Measurements from ENCODE around the gene VPS35. TPM values are rescaled to one million over a fixed set of nuclear protein-coding genes. Genes with fewer than 3 reads are reported as not detected.
A peak's percentile ranks its signal among the peaks of the same experiment; 100 is the strongest.

VPS35 gene
- total RNA-seq, result 10 to 100 TPM; 58.8 to 87.2 TPM

GRCh38 chr16:46688654-46689364 lies at the start of gene VPS35:
TSS of gene VPS35 (minus strand) at chr16:46689178. CDS start at chr16:46689133, 45 bp downstream.
- Mint-ChIP-seq H3K4me1 (peaks cover 54% of the 10 kb centered on the region), H3K9me3 (ENCODE audit: low read depth) (no peaks in the 10 kb centered on the region), H3K27ac (no peak within 1 kb of the TSS), H3K36me3 (peaks cover 22% of the 10 kb centered on the region), H3K27me3 (no peaks in the 10 kb centered on the region), H3K4me3 (no peak within 1 kb of the TSS)
- peak; percentile 91 for ATAC-seq
- CTCF ChIA-PET, result interaction anchor here (1.2 to 2.5 kb wide), 2 partner anchors 10 to 15 kb away, joined by 3 to 14 read pairs; no protein-coding TSS in a partner anchor
- DNase-seq, result peak; percentile 100

DNA sequence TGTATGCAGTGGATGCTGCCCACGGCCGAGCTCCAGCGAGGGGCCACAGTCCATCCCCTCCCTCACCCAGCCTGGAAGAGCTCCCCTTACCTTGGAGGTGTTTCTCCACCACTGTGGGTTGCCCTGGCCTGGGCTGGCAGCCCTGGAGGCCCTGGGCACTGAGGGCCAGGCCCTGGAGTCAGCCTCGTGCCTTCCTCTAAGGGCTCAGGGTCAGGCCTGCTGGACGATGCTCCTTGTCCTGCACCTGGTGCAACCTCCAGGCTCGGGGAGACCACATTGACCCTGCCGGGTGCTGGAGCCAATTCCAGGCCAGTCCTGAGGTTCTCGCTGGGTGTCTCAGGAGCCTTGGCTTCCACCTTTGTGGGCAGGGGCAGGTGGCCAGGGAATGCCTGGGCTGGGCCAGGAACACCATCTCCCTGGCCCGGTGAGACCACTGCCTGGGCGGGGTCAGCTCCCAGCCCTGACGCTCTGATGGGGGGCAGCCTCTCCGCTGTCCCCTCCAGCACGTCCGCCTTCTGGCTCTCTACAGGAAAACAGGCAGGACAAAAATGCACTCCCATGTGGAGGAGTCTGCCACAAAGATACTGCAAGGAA lies 48.7 kb upstream of the VPS35 start:
- Mint-ChIP-seq H3K36me3 (no peaks in the 10 kb centered on the region), H3K4me1 (no peaks in the 10 kb centered on the region), H3K9me3 (ENCODE audit: low read depth) (no peaks in the 10 kb centered on the region), H3K4me3 (no peak overlapping the region), H3K27ac (no peak overlapping the region), H3K27me3 (no peaks in the 10 kb centered on the region)
- DNase-seq (no peak), ATAC-seq (no peak)
- CTCF ChIA-PET, result no interaction called here

DNA sequence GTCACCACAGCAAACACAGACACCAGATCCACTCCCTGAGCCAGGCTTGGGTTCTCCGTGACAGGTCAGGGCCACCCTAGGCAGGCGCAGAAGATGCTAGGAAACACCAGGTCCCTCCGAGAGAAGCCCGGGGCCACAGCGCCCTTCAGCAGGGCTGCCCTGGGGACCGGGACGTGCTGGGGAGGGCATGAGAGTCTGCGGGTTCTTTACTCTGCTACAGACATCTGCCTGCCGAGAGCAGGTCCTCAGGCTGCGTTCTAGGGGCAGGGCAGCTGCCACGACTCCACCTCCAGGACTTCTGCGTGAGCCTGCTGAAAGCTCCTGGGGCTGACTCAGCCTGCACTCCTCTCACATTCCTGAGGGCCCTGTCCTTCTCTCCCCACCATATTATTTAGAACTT lies 47.7 kb upstream of the VPS35 start:
- ATAC-seq (no peak), DNase-seq (no peak)
- H3K4me1 Mint-ChIP-seq, result no peaks in the 10 kb centered on the region
- H3K36me3 Mint-ChIP-seq, result no peaks in the 10 kb centered on the region
- CTCF ChIA-PET, result no interaction called here
- H3K27ac Mint-ChIP-seq, result no peak overlapping the region
- no peaks in the 10 kb centered on the region for H3K27me3 Mint-ChIP-seq
- no peak overlapping the region for H3K4me3 Mint-ChIP-seq
- H3K9me3 Mint-ChIP-seq (ENCODE audit: low read depth), result no peaks in the 10 kb centered on the region

DNA sequence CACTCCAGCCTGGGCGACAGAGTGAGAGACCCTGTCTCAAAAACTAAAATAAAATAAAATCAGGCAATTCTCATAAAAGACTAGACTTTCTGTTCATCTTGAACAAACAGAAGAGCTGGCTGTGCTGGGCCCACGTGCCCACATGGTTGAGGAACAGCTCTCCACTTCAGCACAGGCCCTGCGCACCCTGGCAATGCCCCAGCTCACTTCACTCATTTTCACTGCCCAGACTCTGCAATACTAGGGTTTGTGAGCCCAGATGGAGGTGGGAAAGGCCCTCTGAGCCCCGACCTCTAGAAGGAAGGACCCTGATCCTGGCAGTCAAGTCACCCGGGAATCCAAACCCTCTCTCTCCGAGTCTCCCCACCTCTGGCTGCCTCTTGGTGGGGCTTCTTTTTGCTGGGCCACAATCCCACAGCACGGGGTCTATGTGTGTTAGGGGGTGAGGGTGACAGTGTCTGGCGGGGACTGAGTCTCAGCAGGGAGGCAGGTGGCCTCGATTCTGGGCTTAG lies 44.4 kb upstream of the VPS35 start:
- Mint-ChIP-seq H3K4me3 (no peak overlapping the region), H3K27me3 (no peaks in the 10 kb centered on the region), H3K9me3 (ENCODE audit: low read depth) (no peaks in the 10 kb centered on the region), H3K36me3 (no peaks in the 10 kb centered on the region), H3K4me1 (no peaks in the 10 kb centered on the region), H3K27ac (no peak overlapping the region)
- DNase-seq (no peak), ATAC-seq (no peak)
- CTCF ChIA-PET, result interaction anchor here (0.7 kb wide), 1 partner anchor 86 kb away, joined by 3 read pairs; no protein-coding TSS in a partner anchor

DNA sequence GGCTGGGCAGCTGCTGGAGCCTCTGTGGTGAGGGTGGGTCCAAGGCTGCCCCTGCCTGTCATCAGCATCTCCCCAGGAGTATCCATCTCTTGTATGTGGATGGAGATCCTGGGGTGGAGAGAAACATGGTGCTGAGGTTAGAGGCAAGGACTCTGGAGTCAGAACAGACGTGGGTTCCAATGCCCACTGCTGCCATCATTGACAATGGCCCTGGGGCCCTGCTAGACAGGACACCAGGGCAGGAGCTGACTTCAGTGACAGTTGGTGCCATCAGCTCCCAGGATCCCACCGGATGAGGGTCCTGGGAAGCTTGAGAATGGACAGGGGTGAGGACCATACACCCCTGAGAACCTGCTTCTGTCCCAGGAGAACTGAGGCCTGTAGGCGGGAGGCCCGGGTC lies 43.6 kb upstream of the VPS35 start:
- H3K4me3 Mint-ChIP-seq, result no peak overlapping the region
- DNase-seq (no peak), ATAC-seq (no peak)
- H3K27ac Mint-ChIP-seq, result no peak overlapping the region
- H3K36me3 Mint-ChIP-seq, result no peaks in the 10 kb centered on the region
- H3K4me1 Mint-ChIP-seq, result no peaks in the 10 kb centered on the region
- H3K27me3 Mint-ChIP-seq, result no peaks in the 10 kb centered on the region
- CTCF ChIA-PET, result interaction anchor here (0.7 kb wide), 1 partner anchor 87 kb away, joined by 3 read pairs; no protein-coding TSS in a partner anchor
- H3K9me3 Mint-ChIP-seq (ENCODE audit: low read depth), result no peaks in the 10 kb centered on the region

DNA sequence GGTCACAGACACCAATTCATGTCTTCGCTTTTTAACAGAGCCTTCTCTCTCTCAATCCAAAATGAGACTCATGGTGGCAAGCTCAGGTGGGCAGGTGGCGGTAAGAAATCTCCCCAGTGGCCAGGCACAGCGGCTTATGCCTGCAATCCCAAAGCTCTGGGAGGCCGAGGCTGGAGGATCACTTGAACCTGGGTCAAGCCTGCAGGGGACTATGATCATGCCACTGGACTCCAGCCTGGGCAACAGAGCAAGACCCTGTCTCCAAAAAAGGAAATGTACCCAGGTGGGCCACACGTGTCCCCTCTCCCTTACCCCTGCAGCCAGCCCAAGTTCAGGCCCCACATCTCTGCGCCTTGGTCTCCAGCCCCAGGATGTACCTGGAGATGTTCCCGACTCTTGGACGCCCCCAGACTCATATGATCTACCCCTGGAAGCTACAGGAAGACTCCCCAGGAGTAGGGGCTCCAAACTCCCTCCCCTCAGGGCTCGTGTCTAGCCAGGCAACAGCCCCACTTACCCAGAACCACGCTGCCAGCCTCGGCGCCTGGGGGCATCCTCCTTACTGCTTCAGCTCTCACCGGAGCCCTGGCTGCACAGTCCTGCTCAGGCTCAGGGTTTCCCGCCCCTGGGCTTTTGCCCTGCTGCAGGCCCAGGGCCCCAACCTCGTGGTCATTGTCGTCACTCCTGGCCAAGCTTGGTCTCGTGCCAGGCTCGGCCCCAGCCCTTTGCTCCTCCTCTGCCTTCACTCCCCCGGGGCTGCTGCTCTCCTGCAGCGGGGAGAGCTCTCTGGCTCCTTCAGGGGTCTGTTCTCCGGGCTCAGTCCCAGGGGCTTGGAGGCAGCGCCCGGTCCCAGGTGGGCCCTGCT lies 42.9 kb upstream of the VPS35 start:
- Mint-ChIP-seq H3K4me1 (no peaks in the 10 kb centered on the region), H3K27ac (no peak overlapping the region), H3K27me3 (no peaks in the 10 kb centered on the region), H3K9me3 (ENCODE audit: low read depth) (no peaks in the 10 kb centered on the region), H3K36me3 (no peaks in the 10 kb centered on the region), H3K4me3 (no peak overlapping the region)
- no peak for DNase-seq
- CTCF ChIA-PET, result no interaction called here
- ATAC-seq, result no peak

GRCh38 chr16:46730801-46731690 lies 42.1 kb upstream of the VPS35 start:
- Mint-ChIP-seq H3K4me1 (no peaks in the 10 kb centered on the region), H3K9me3 (ENCODE audit: low read depth) (peaks cover under 1% of the 10 kb centered on the region), H3K4me3 (no peak overlapping the region), H3K27me3 (no peaks in the 10 kb centered on the region), H3K36me3 (no peaks in the 10 kb centered on the region), H3K27ac (no peak overlapping the region)
- CTCF ChIA-PET, result no interaction called here
- no peak for ATAC-seq
- no peak for DNase-seq

GRCh38 chr16:46730126-46730525 lies 41.1 kb upstream of the VPS35 start:
- ATAC-seq, result no peak
- Mint-ChIP-seq H3K36me3 (peaks cover 5% of the 10 kb centered on the region), H3K27me3 (no peaks in the 10 kb centered on the region), H3K4me3 (no peak overlapping the region), H3K4me1 (no peaks in the 10 kb centered on the region), H3K27ac (no peak overlapping the region), H3K9me3 (ENCODE audit: low read depth) (peaks cover 3% of the 10 kb centered on the region)
- no peak for DNase-seq
- CTCF ChIA-PET, result no interaction called here

GRCh38 chr16:46729326-46729995 lies 40.5 kb upstream of the VPS35 start:
- H3K27me3 Mint-ChIP-seq, result no peaks in the 10 kb centered on the region
- no peak overlapping the region for H3K27ac Mint-ChIP-seq
- H3K4me3 Mint-ChIP-seq, result no peak overlapping the region
- peaks cover 5% of the 10 kb centered on the region for H3K36me3 Mint-ChIP-seq
- DNase-seq (no peak), ATAC-seq (no peak)
- CTCF ChIA-PET, result no interaction called here
- H3K4me1 Mint-ChIP-seq, result no peaks in the 10 kb centered on the region
- H3K9me3 Mint-ChIP-seq (ENCODE audit: low read depth), result peaks cover 3% of the 10 kb centered on the region

DNA sequence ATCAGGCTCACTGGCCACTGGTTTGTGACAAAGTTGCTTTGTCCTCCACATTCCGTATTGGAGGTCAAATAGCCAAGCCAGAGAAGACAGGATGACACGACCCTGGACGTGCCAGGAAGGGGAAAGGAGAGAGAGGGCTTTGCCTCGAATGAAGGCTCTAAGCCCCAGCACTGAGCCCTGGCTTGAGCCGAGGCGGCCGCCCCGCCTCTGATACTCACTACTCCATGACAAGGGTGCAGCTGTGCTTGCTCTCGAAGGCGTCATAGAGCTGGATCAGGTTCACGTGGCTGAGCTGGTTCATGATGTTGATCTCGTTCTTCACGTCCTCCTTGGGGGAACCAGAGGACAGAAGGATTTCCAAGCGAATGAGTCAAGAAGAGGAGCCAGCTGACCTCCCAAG lies 39.8 kb upstream of the VPS35 start:
- H3K27ac Mint-ChIP-seq, result no peak overlapping the region
- H3K9me3 Mint-ChIP-seq (ENCODE audit: low read depth), result peaks cover 3% of the 10 kb centered on the region
- no peaks in the 10 kb centered on the region for H3K4me1 Mint-ChIP-seq
- H3K36me3 Mint-ChIP-seq, result peaks cover 5% of the 10 kb centered on the region
- no peak overlapping the region for H3K4me3 Mint-ChIP-seq
- H3K27me3 Mint-ChIP-seq, result no peaks in the 10 kb centered on the region
- DNase-seq, result no peak
- CTCF ChIA-PET, result no interaction called here
- no peak for ATAC-seq

DNA sequence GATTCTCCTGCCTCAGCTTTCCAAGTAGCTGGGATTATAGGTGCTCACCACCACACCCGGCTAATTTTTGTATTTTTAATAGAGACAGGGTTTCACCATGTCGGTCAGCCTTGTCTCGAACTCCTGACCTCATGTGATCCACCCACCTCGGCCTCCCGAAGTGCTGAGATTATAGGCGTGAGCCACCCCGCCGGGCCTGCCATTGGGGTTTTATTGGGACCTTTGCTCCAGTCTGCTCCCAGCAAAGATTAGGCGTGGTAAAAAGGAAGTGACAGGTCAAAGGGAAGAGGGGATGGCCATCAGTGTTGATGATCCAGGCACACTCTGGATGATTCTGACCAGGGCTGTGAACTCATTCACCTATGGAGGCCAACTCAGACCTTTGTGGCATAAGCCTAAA lies 38.7 kb upstream of the VPS35 start:
- no peak overlapping the region for H3K27ac Mint-ChIP-seq
- H3K4me1 Mint-ChIP-seq, result no peaks in the 10 kb centered on the region
- H3K36me3 Mint-ChIP-seq, result peaks cover 5% of the 10 kb centered on the region
- no peak overlapping the region for H3K4me3 Mint-ChIP-seq
- H3K27me3 Mint-ChIP-seq, result no peaks in the 10 kb centered on the region
- CTCF ChIA-PET, result no interaction called here
- DNase-seq, result no peak
- H3K9me3 Mint-ChIP-seq (ENCODE audit: low read depth), result peaks cover 3% of the 10 kb centered on the region
- no peak for ATAC-seq

- DNase-seq (no peak), ATAC-seq (no peak)
- H3K36me3 Mint-ChIP-seq, result peaks cover 5% of the 10 kb centered on the region
- no peaks in the 10 kb centered on the region for H3K4me1 Mint-ChIP-seq
- H3K9me3 Mint-ChIP-seq (ENCODE audit: low read depth), result peaks cover 3% of the 10 kb centered on the region
- H3K27me3 Mint-ChIP-seq, result no peaks in the 10 kb centered on the region
- H3K4me3 Mint-ChIP-seq, result no peak overlapping the region
- no peak overlapping the region for H3K27ac Mint-ChIP-seq
- CTCF ChIA-PET, result no interaction called here
Measured at GRCh38 chr16:46727184-46727583, 38.2 kb upstream of the VPS35 start.

Measured in activated CD8-positive, alpha-beta memory T cell treated with anti-CD3 and anti-CD28 coated beads, Interleukin-2, amount 10 ng/mL, durations not matched to agents 7 days and 5 days (primary cell).